Type B pancreatic cell (in vitro differentiated cells): ENCODE measurements around the gene IRS2. TPM values are rescaled to one million over a fixed set of nuclear protein-coding genes. Genes with fewer than 3 reads are reported as not detected.

Source experiments
- DNase-seq: peaks from one replicate; pipeline ENCODE4 v3.0.0; 2021; ENCODE audit warnings: mixed read lengths; ENCODE audit not compliant: unreplicated experiment; ENCODE audit errors: extremely low spot score
- H3K27ac Mint-ChIP-seq: 2 replicates; pipeline ENCODE4 v1.8.0; 2021; ENCODE audit warnings: mild to moderate bottlenecking, mixed read lengths
- H3K27me3 Mint-ChIP-seq: 2 replicates; pipeline ENCODE4 v1.8.0; 2021; ENCODE audit warnings: mixed read lengths
- H3K36me3 Mint-ChIP-seq: 2 replicates; pipeline ENCODE4 v1.8.0; 2021; ENCODE audit warnings: mixed read lengths
- H3K4me1 Mint-ChIP-seq: one replicate; pipeline ENCODE4 v1.8.0; 2021; ENCODE audit warnings: mixed read lengths; ENCODE audit not compliant: unreplicated experiment
- H3K4me3 Mint-ChIP-seq: 2 replicates; pipeline ENCODE4 v1.8.0; 2021; ENCODE audit warnings: mild to moderate bottlenecking, mixed read lengths
- H3K9me3 Mint-ChIP-seq: 2 replicates; pipeline ENCODE4 v1.8.0; 2021; ENCODE audit warnings: mixed read lengths
- CTCF ChIP-seq: fragments of 200-600 bp; sonication (generic); conservative IDR thresholded peaks from 2 replicates; pipeline ENCODE4 v1.5.0; 2021; ENCODE audit warnings: antibody characterized with exemption, mild to moderate bottlenecking
- total RNA-seq: library from RNA; stranded (reverse); gene quantifications from 2 replicates; pipeline ENCODE4 v1.2.1, GENCODE V29; 2021; ENCODE audit warnings: low replicate concordance

IRS2 gene
- total RNA-seq, 1 donor from 2014 or later, result 19.4 TPM

- Mint-ChIP-seq H3K4me1 (peaks cover 8% of the 10 kb centered on the region), H3K9me3 (peaks cover 14% of the 10 kb centered on the region), H3K4me3 (no peak overlapping the region), H3K27ac (peak overlapping the region; percentile 66), H3K36me3 (no peaks in the 10 kb centered on the region), H3K27me3 (no peaks in the 10 kb centered on the region)
- no peak for TF ChIP-seq CTCF
- DNase-seq, result no peak
Measured at GRCh38 chr13:109707044-109707741, 79.2 kb downstream of the IRS2 start.

- H3K36me3 Mint-ChIP-seq, result no peaks in the 10 kb centered on the region
- H3K4me3 Mint-ChIP-seq, result no peak overlapping the region
- DNase-seq, result no peak
- TF ChIP-seq CTCF, result no peak
- peaks cover 8% of the 10 kb centered on the region for H3K4me1 Mint-ChIP-seq
- no peak overlapping the region for H3K27ac Mint-ChIP-seq
- no peaks in the 10 kb centered on the region for H3K27me3 Mint-ChIP-seq
- peaks cover 14% of the 10 kb centered on the region for H3K9me3 Mint-ChIP-seq
Measured at GRCh38 chr13:109706015-109706715, 80.2 kb downstream of the IRS2 start.

GRCh38 chr13:109704771-109705635 is 81.4 kb downstream of the IRS2 start:
- DNase-seq, result no peak
- TF ChIP-seq CTCF, result no peak
- H3K4me1 Mint-ChIP-seq, result peaks cover 15% of the 10 kb centered on the region
- peaks cover 14% of the 10 kb centered on the region for H3K9me3 Mint-ChIP-seq
- H3K27me3 Mint-ChIP-seq, result no peaks in the 10 kb centered on the region
- no peak overlapping the region for H3K4me3 Mint-ChIP-seq
- H3K27ac Mint-ChIP-seq, result no peak overlapping the region
- no peaks in the 10 kb centered on the region for H3K36me3 Mint-ChIP-seq

- Mint-ChIP-seq H3K27ac (no peak overlapping the region), H3K27me3 (no peaks in the 10 kb centered on the region), H3K4me1 (peaks cover 17% of the 10 kb centered on the region), H3K4me3 (no peak overlapping the region), H3K9me3 (peaks cover 14% of the 10 kb centered on the region), H3K36me3 (no peaks in the 10 kb centered on the region)
- TF ChIP-seq CTCF, result no peak
- DNase-seq, result no peak
Measured at GRCh38 chr13:109703250-109703649, 83.1 kb downstream of the IRS2 start.
